ENCODE measurements around the gene HNMT.

Gene HNMT

DNA sequence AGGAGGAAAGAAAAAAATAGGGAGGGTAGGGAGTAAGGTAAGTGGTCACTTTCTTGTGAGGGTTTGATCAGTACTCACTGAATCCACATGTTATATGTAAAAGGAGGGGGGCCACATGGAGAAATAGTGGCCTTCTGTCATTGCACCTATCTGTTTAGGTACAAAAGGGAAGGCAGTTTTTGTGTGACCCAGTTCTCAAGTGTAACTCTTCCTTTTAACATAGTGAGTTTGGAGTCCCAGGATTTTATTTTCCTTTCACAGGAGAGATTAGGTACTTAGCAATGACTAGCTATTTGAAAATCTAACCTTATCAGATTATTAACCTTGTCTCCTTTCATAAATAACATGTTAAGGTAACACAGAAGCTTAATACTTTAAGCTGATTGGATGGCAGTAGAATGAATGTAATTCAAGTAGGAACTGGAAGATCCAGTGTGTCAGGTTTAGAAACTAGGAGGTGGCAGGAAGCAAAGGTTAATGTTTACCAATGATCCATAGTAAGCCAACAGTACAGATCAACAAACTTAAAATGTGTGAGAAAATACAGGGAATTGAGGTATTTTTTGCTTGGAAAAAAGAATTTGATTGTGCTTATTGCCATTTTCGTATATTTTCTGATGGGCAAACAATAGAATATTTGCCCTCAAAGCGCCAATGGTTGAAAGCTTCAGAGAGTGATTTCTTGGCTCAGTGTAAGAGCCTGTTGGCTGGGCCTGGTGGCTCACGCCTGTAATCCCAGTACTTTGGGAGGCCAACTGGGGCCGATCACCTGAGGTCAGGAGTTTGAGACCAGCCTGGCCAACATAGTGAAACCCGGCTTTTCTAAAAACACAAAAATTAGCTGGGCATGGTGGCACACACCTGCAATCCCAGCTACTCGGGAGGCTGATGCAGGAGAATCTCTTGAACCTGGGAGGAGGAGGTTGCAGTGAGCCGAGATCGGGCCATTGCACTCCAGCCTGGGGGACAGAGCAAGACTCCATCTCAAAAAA is 11.3 kb downstream of the HNMT start:
- no peak overlapping the region for H3K4me3 ChIP-seq
- H3K27ac ChIP-seq, result no peak overlapping the region
- no peak overlapping the region for H3K9ac ChIP-seq (ENCODE audit: insufficient read length)
- H3K36me3 ChIP-seq (ENCODE audit: insufficient read depth, low read length), result no peaks in the 10 kb centered on the region
- no peak for DNase-seq (ENCODE audit: low read depth, low spot score)
- H3K9me3 ChIP-seq (ENCODE audit: low read depth, low read length), result no peaks in the 10 kb centered on the region
- TF ChIP-seq EZH2 (IDR thresholded peaks at IDR 0.05), result no peak
- TF ChIP-seq FOXP2 (optimal IDR thresholded peaks at IDR 0.05; ENCODE audit: control extremely low read depth, extremely low read length, insufficient read depth), result no peak
- TF ChIP-seq POLR2AphosphoS5 (IDR thresholded peaks at IDR 0.05; ENCODE audit: borderline replicate concordance, low read depth, low read length), result no peak

DNA sequence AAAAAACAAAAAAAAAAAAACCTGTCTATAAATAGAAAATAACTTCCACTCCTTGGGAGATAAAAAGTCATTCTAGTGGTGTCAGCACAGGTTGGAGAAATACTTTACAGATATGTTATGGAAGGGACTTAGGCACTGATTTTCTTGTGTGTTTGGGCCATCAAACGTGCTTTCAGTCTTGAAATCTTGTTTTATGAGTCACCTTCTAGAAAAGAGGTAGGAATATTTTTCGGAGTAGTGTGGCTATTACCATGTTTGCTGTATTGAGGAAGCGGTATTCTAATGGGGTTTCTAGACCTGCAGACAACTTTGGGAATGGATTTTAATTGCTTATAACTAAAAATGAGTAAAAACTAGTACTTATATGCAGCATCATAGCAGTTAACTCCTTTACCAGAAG is 12.0 kb downstream of the HNMT start:
- TF ChIP-seq FOXP2 (optimal IDR thresholded peaks at IDR 0.05; ENCODE audit: control extremely low read depth, extremely low read length, insufficient read depth), result no peak
- TF ChIP-seq POLR2AphosphoS5 (IDR thresholded peaks at IDR 0.05; ENCODE audit: borderline replicate concordance, low read depth, low read length), result no peak
- no peak for TF ChIP-seq EZH2 (IDR thresholded peaks at IDR 0.05)
- no peak overlapping the region for H3K9ac ChIP-seq (ENCODE audit: insufficient read length)
- H3K4me3 ChIP-seq, result no peak overlapping the region
- no peak overlapping the region for H3K27ac ChIP-seq
- H3K36me3 ChIP-seq (ENCODE audit: insufficient read depth, low read length), result no peaks in the 10 kb centered on the region
- no peaks in the 10 kb centered on the region for H3K9me3 ChIP-seq (ENCODE audit: low read depth, low read length)
- no peak for DNase-seq (ENCODE audit: low read depth, low spot score)

DNA sequence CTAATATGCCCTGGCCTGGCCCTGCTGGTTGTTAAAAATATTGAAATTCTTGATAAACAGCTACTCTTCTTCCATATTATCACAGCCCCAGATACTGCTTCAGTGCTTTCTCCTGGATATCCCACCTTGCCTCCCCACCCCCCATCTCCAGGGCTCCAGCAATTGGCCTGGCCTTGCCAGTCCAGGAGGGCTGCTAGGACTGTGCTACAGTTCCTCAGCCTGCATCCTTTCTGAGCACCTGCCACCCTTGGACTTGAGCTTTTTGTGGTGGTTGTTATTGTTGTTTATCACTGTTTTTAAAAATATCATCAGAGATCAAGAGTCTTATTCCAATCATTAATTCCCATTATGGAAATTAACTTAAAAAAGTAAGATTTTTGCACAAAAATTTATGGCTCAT is 13.5 kb downstream of the HNMT start:
- H3K4me3 ChIP-seq, result no peak overlapping the region

GRCh38 chr2:137980459-137980858 is 16.2 kb downstream of the HNMT start:
- DNase-seq (ENCODE audit: low read depth, low spot score), result no peak
- Histone ChIP-seq H3K9me3 (ENCODE audit: low read depth, low read length) (no peaks in the 10 kb centered on the region), H3K27ac (peak overlapping the region; percentile 7; the same call in 1 of the 2 replicates), H3K4me3 (no peak overlapping the region), H3K9ac (ENCODE audit: insufficient read length) (no peak overlapping the region), H3K36me3 (ENCODE audit: insufficient read depth, low read length) (no peaks in the 10 kb centered on the region)
- TF ChIP-seq EZH2 (IDR thresholded peaks at IDR 0.05) (no peak), POLR2AphosphoS5 (IDR thresholded peaks at IDR 0.05; ENCODE audit: borderline replicate concordance, low read depth, low read length) (no peak), FOXP2 (optimal IDR thresholded peaks at IDR 0.05; ENCODE audit: control extremely low read depth, extremely low read length, insufficient read depth) (no peak)

More for the DNA sequence above, 13.5 kb downstream of the HNMT start:
- H3K36me3 ChIP-seq (ENCODE audit: insufficient read depth, low read length), result no peaks in the 10 kb centered on the region
- no peaks in the 10 kb centered on the region for H3K9me3 ChIP-seq (ENCODE audit: low read depth, low read length)
- TF ChIP-seq FOXP2 (optimal IDR thresholded peaks at IDR 0.05; ENCODE audit: control extremely low read depth, extremely low read length, insufficient read depth) (no peak), EZH2 (IDR thresholded peaks at IDR 0.05) (no peak), POLR2AphosphoS5 (IDR thresholded peaks at IDR 0.05; ENCODE audit: borderline replicate concordance, low read depth, low read length) (no peak)
- no peak for DNase-seq (ENCODE audit: low read depth, low spot score)
- H3K9ac ChIP-seq (ENCODE audit: insufficient read length), result no peak overlapping the region
- no peak overlapping the region for H3K27ac ChIP-seq

- no peaks in the 10 kb centered on the region for H3K36me3 ChIP-seq (ENCODE audit: insufficient read depth, low read length)
- no peak for DNase-seq (ENCODE audit: low read depth, low spot score)
- no peak for TF ChIP-seq FOXP2 (optimal IDR thresholded peaks at IDR 0.05; ENCODE audit: control extremely low read depth, extremely low read length, insufficient read depth)
- no peak for TF ChIP-seq EZH2 (IDR thresholded peaks at IDR 0.05)
- TF ChIP-seq POLR2AphosphoS5 (IDR thresholded peaks at IDR 0.05; ENCODE audit: borderline replicate concordance, low read depth, low read length), result no peak
- H3K4me3 ChIP-seq, result no peak overlapping the region
- no peak overlapping the region for H3K9ac ChIP-seq (ENCODE audit: insufficient read length)
- H3K27ac ChIP-seq, result no peak overlapping the region
- no peaks in the 10 kb centered on the region for H3K9me3 ChIP-seq (ENCODE audit: low read depth, low read length)
These were observed 16.9 kb downstream of the HNMT start for GRCh38 chr2:137981112-137981656.

DNA sequence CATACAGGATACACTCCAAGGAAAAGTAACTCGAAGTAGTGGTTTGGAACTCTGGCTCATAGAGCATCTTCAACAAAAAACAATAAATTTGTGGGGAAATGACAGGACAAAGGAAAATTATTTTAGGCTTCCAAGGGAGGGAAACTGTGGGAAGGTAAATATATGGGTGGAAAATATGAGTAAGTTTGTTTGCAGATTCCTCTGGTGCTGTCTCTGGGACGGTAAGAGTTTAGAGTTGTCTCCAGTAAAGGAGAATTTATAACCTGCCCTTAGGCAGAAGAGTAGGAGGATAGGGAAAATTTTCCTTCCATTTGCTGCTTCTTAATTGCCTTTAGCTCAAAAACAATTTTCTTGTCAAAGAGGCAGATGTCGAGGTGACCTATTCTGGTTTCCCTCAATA is 19.3 kb downstream of the HNMT start:
- peak; percentile 51 for DNase-seq (ENCODE audit: low read depth, low spot score)
- Histone ChIP-seq H3K9me3 (ENCODE audit: low read depth, low read length) (no peaks in the 10 kb centered on the region), H3K27ac (no peak overlapping the region), H3K4me3 (peak overlapping the region; percentile 26), H3K9ac (ENCODE audit: insufficient read length) (no peak overlapping the region), H3K36me3 (ENCODE audit: insufficient read depth, low read length) (no peaks in the 10 kb centered on the region)
- no peak for TF ChIP-seq EZH2 (IDR thresholded peaks at IDR 0.05)
- TF ChIP-seq POLR2AphosphoS5 (IDR thresholded peaks at IDR 0.05; ENCODE audit: borderline replicate concordance, low read depth, low read length), result no peak; the same call in 1 of the 2 replicates
- no peak for TF ChIP-seq FOXP2 (optimal IDR thresholded peaks at IDR 0.05; ENCODE audit: control extremely low read depth, extremely low read length, insufficient read depth)

DNA sequence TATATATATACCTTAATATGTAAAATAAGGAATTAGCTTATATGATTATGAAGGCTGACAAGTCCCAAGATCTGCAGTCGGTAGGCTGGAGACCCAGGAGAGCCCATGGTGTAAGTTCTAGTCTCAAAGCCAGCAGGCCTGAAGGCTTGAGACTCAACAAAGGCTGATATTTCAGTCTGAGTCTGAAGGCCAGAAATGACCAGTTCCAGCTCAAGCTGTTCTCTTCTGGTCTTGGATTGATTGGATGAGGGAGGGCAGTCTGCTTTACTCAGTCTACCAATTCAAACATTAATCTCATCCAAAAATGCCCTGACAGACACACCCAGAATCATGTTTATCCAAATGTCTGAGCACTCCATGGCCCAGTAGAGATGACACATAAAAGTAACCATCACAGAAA is 22.0 kb downstream of the HNMT start:
- no peak for TF ChIP-seq POLR2AphosphoS5 (IDR thresholded peaks at IDR 0.05; ENCODE audit: borderline replicate concordance, low read depth, low read length)
- no peak for TF ChIP-seq EZH2 (IDR thresholded peaks at IDR 0.05)
- TF ChIP-seq FOXP2 (optimal IDR thresholded peaks at IDR 0.05; ENCODE audit: control extremely low read depth, extremely low read length, insufficient read depth), result no peak
- Histone ChIP-seq H3K9me3 (ENCODE audit: low read depth, low read length) (no peaks in the 10 kb centered on the region), H3K27ac (no peak overlapping the region), H3K36me3 (ENCODE audit: insufficient read depth, low read length) (no peaks in the 10 kb centered on the region), H3K9ac (ENCODE audit: insufficient read length) (no peak overlapping the region), H3K4me3 (no peak overlapping the region)
- DNase-seq (ENCODE audit: low read depth, low spot score), result no peak

DNA sequence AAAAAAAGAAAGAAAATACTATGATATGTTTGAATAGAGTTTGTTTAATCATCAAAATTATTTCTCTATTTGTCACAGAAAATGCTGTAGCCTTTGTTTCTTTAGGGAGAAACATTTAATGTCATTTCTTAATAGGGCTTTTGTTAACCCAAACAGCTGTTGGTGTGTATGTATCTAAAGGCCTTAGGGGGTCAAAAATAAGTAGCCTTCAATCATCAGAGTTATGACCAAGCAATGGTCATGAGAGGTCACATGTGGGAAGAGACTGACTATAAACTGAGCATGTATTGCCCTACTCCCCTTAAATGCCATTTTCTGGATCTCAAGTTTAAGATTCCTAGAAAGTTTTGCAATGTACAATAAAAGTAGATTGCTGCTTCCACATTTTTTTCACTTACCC is 22.7 kb downstream of the HNMT start:
- Histone ChIP-seq H3K9ac (ENCODE audit: insufficient read length) (no peak overlapping the region), H3K27ac (no peak overlapping the region), H3K9me3 (ENCODE audit: low read depth, low read length) (no peaks in the 10 kb centered on the region), H3K4me3 (no peak overlapping the region), H3K36me3 (ENCODE audit: insufficient read depth, low read length) (no peaks in the 10 kb centered on the region; the same call in 1 of the 2 replicates)
- no peak for TF ChIP-seq POLR2AphosphoS5 (IDR thresholded peaks at IDR 0.05; ENCODE audit: borderline replicate concordance, low read depth, low read length)
- no peak for TF ChIP-seq EZH2 (IDR thresholded peaks at IDR 0.05)
- no peak for TF ChIP-seq FOXP2 (optimal IDR thresholded peaks at IDR 0.05; ENCODE audit: control extremely low read depth, extremely low read length, insufficient read depth)
- DNase-seq (ENCODE audit: low read depth, low spot score), result no peak
